ENCODE data around the gene CCNB1IP1.

CCNB1IP1 gene

DNA sequence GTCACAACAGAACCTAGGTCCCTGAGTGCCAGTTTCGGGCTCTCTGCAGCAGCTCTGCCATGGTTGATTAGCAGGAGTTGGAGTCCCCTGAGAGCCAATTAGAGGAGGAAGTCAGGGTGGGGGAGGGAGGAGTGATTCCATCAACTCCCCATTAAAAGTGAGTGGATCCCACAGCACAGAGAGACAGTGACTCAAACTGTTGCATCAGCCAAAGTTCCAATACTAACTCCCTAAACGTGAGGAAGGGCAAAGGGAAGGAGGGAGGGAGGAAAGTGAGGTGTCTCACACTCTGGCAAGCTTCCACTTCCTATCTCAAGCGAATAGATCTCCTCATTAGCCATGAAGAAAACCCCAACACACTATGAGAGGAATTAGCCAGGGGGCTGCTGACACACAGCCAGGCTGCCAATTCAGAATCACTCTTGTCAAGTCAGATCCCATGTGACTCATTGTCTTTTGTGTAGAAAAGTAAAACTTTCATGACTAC lies 70.4 kb downstream of the CCNB1IP1 start:
- TF ChIP-seq TEAD4 (IDR thresholded peaks at IDR 0.05) (no peak), REST (IDR thresholded peaks at IDR 0.05; ENCODE audit: low read depth) (no peak), EP300 (IDR thresholded peaks at IDR 0.05; ENCODE audit: borderline replicate concordance) (no peak), FOXM1 (IDR thresholded peaks at IDR 0.05; ENCODE audit: borderline replicate concordance, low read depth) (no peak)
- TF ChIP-seq, protein P1, sequence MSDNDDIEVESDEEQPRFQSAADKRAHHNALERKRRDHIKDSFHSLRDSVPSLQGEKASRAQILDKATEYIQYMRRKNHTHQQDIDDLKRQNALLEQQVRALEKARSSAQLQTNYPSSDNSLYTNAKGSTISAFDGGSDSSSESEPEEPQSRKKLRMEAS (IDR thresholded peaks at IDR 0.05), result no peak

Measured in Ishikawa (cell line).